ENCODE measurements around the gene CUX1.

CUX1 gene

DNA sequence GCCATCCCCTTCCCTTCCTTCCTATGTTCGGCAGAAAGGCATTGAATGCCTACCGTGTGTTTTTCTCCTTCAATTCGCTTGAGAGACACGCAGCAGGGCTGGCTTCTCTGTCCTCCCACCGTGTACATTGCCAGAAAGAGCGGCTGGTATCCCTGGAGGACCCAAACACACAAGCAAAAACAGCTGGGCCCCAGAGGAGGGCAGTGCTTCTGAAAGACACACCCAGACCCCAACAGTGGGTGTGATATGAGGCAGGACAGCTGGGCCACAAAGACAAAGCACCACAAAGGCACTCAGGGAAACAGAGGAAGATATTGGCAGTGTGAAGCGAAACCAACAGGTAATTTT, 336.1 kb downstream of the CUX1 start:
- H3K4me3 ChIP-seq (ENCODE audit: low read depth, low read length), result no peak overlapping the region
- DNase-seq (ENCODE audit: low read depth, low spot score), result no peak
- ChIA-PET CTCF (no interaction called here), POLR2A (no interaction called here)
- TF ChIP-seq, protein P1, sequence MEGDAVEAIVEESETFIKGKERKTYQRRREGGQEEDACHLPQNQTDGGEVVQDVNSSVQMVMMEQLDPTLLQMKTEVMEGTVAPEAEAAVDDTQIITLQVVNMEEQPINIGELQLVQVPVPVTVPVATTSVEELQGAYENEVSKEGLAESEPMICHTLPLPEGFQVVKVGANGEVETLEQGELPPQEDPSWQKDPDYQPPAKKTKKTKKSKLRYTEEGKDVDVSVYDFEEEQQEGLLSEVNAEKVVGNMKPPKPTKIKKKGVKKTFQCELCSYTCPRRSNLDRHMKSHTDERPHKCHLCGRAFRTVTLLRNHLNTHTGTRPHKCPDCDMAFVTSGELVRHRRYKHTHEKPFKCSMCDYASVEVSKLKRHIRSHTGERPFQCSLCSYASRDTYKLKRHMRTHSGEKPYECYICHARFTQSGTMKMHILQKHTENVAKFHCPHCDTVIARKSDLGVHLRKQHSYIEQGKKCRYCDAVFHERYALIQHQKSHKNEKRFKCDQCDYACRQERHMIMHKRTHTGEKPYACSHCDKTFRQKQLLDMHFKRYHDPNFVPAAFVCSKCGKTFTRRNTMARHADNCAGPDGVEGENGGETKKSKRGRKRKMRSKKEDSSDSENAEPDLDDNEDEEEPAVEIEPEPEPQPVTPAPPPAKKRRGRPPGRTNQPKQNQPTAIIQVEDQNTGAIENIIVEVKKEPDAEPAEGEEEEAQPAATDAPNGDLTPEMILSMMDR (IDR thresholded peaks at IDR 0.05; ENCODE audit: insufficient read depth, low read length, missing control alignments), result no peak

DNA sequence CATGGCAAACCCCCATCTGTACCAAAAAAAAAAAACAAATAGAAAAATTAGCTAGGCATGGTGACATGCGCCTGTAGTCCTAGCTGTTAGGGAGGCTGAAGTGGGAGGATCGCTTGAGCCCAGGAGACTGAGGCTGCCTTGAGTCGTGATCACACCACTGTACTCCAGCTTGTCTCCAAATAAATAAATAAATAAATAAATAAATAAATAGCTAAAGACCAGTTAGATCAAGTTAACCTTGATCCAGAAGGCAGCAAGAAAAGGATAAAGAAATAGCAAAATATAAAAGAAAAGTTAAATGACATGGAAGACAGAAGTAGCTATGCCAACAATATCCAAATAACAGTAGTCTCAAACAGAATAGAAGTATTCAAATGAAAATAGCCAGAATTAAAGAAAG, 337.0 kb downstream of the CUX1 start:
- no peak for DNase-seq (ENCODE audit: low read depth, low spot score)
- H3K4me3 ChIP-seq (ENCODE audit: low read depth, low read length), result no peak overlapping the region
- POLR2A ChIA-PET, result no interaction called here
- CTCF ChIA-PET, result interaction anchor here (0.7 to 1.4 kb wide), 2 partner anchors 10 to 552 kb away, joined by 3 read pairs; no protein-coding TSS in a partner anchor
- TF ChIP-seq, protein P1 (IDR thresholded peaks at IDR 0.05; ENCODE audit: insufficient read depth, low read length, missing control alignments), result no peak

DNA sequence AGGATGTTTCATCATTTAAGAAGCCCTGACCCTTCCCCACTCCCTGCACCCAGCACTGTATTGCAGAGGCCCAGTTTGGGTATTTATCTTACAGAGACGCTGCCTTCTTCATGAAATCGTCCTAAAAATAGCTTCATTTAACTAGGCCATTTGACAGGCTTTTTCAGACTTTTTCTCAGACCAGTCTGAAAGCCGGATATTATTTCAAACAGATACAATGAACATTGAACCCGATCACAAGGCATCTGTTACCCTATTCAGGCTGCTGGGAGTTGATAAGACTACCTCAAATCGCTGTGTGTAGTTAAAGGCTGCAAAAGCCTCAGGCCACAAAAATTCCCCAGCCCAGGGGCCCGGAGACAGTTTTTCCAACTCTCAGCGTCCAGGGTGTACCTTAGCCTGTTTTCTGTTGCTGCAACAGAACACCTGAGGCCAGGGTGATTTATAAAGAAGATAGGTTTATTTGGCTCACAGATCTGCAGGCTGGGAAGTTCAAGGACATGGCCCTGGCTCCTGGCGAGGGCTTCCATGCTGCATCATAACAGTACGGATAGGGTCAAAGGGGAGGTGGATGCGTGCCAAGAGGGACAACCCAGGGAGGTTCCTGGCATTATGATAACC, 338.5 kb downstream of the CUX1 start:
- DNase-seq (ENCODE audit: low read depth, low spot score), result no peak
- CTCF ChIA-PET, result interaction anchor here (1.4 kb wide), 1 partner anchor 9 kb away, joined by 3 read pairs; no protein-coding TSS in a partner anchor
- H3K4me3 ChIP-seq (ENCODE audit: low read depth, low read length), result no peak overlapping the region
- POLR2A ChIA-PET, result no interaction called here
- TF ChIP-seq, protein P1 (IDR thresholded peaks at IDR 0.05; ENCODE audit: insufficient read depth, low read length, missing control alignments), result no peak

DNA sequence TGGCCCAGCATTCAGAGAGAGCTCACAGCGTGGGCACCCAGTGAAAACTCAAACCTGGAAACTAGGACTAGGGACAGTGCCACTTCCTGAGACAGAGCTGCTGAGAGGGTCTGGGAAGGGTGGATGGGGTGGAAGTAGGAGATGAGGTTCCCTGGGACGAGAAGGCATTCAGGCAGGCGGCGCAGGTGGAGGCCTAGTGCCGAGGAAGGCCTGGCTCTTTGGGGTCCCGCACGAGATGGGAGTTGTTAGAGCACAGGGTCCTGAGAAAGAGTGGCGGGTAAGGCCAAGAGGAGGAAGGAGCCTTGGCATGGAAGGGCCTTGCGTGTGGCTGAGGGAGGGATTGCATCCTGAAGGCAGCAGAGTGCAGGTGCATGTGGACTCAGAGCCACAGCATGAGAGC, 339.4 kb downstream of the CUX1 start:
- ChIA-PET POLR2A (no interaction called here), CTCF (no interaction called here)
- no peak for DNase-seq (ENCODE audit: low read depth, low spot score)
- H3K4me3 ChIP-seq (ENCODE audit: low read depth, low read length), result no peak overlapping the region
- TF ChIP-seq, protein P1 (IDR thresholded peaks at IDR 0.05; ENCODE audit: insufficient read depth, low read length, missing control alignments), result no peak

DNA sequence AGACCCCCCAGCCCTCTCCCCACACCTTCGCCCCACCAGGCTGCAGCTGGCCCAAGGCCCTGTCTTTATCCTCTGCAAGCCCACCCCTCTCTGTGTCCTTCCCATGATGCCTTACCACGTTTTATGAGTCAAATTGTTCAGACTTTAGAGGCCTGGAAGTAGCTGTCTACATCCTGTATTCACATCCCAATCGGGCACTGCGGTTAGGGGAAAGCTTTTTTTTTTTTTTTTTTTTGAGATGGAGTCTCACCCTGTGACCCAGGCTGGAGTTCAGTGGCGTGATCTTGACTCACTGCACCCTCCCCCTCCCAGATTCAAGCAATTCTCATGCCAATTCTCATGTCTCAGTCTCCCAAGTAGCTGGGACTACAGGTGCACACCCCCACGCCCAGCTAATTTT, 347.7 kb downstream of the CUX1 start:
- DNase-seq (ENCODE audit: low read depth, low spot score), result no peak
- TF ChIP-seq, protein P1 (IDR thresholded peaks at IDR 0.05; ENCODE audit: insufficient read depth, low read length, missing control alignments), result no peak
- CTCF ChIA-PET, result interaction anchor here (1.4 kb wide), 1 partner anchor 10 kb away, joined by 3 read pairs; no protein-coding TSS in a partner anchor
- POLR2A ChIA-PET, result no interaction called here
- H3K4me3 ChIP-seq (ENCODE audit: low read depth, low read length), result no peak overlapping the region

DNA sequence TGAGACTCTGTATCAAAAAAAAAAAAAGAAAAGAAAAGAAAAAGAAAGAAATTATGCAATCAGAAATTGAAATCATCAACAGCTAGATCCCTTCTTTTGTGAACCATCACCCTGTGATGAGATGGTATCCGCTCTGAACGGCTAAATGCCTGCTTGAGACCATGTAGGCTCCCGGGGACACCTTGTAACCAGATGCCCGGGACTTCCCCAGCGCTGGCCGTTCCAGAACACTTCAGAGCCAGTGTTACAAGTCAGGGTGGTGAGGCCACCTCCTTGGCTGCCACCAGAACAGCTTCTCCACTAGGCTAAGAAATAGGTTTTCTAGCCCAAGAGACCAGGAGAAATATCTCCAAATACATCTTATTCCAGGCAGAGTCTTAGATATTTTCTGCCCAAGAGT, 349.8 kb downstream of the CUX1 start:
- CTCF ChIA-PET, result no interaction called here
- POLR2A ChIA-PET, result no interaction called here
- TF ChIP-seq, protein P1 (IDR thresholded peaks at IDR 0.05; ENCODE audit: insufficient read depth, low read length, missing control alignments), result no peak
- no peak overlapping the region for H3K4me3 ChIP-seq (ENCODE audit: low read depth, low read length)
- no peak for DNase-seq (ENCODE audit: low read depth, low spot score)
